ENCODE measurements around the gene CTSH. TPM values are rescaled to one million over a fixed set of nuclear protein-coding genes. Genes with fewer than 3 reads are reported as not detected.
"Not testable (repeated sequence)": the region's sequence is repeated elsewhere in the genome, so short reads cannot be mapped to it uniquely, and the experiment has no call there.

Gene CTSH
- total RNA-seq, 1 experiment from 2014 or later: 20.4 TPM

DNA sequence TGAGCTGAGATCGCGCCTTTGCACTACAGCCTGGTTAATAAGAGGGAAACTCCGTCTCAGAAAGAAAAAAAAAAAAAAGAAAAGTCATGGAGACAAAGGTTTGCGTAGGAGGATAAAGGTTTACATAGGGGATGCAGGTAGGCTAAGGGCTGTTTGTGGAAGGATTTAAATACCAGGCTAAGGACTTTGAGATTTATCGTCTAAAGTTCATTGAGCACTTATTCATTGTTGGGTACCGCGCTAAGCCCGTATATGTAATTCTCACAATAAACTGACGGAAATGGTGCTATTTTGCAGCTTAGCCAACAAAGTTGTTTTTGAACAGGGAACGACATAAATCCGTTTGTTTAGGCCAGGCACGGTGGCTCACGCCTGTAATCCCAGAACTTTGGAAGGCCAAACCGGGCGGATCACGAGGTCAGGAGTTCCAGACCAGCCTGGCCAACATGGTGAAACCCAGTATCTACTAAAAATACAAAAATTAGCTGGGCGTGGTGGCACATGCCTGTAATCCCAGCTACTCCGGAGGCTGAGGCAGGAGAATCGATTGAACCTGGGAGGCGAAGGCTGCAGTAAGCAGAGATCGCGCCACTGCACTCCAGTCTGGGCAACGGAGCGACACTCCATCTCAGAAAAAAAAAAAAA is 73.2 kb downstream of the CTSH start:
- H3K27me3 Mint-ChIP-seq (ENCODE audit: low read depth); H3K9me3 Mint-ChIP-seq; H3K36me3 Mint-ChIP-seq; DNase-seq (ENCODE audit: low spot score); ATAC-seq: not testable (repeated sequence)
- POLR2A ChIA-PET: interaction anchor here (0.5 to 2.9 kb wide), 6 partner anchors 12 to 306 kb away, joined by 3 to 13 read pairs (median 6); partner anchors contain the start of gene CHRNA5
- peak overlapping the region; percentile 95 for H3K27ac Mint-ChIP-seq
- H3K4me3 Mint-ChIP-seq: peak overlapping the region; percentile 86
- CTCF ChIA-PET: interaction anchor here (1.0 to 3.6 kb wide), 5 partner anchors 12 to 251 kb away, joined by 3 to 17 read pairs (median 4); partner anchors contain the start of genes ADAMTS7 and CHRNA3
- peaks cover 33% of the 10 kb centered on the region for H3K4me1 Mint-ChIP-seq

Other genes starting within 250 kb of the CTSH start
- 66.5 to 70.3 TPM (median 67.1 TPM) in 3 replicates for gene ADAMTS7, start 133.6 kb downstream of the CTSH start, total RNA-seq (2021)
- gene MORF4L1, start 72.2 kb downstream of the CTSH start, total RNA-seq (2021): 487 to 511 TPM (median 503 TPM) in 3 replicates
- gene RASGRF1, start 145.7 kb upstream of the CTSH start, total RNA-seq (2021): 0.85 to 0.99 TPM (median 0.89 TPM) in 3 replicates